GM21447 (cell line): ENCODE data around the gene CRTAC1.

Experiments
- ATAC-seq: cut with Tn5 transposase; IDR thresholded peaks from one replicate; pipeline ENCODE4 v1.9.1; 2021; ENCODE audit not compliant: unreplicated experiment

Gene CRTAC1

GRCh38 chr10:97974526-97975525, 55.6 kb downstream of the CRTAC1 start:
- no peak for ATAC-seq

GRCh38 chr10:97974100-97974499, 56.3 kb downstream of the CRTAC1 start:
- ATAC-seq, result no peak

- ATAC-seq, result no peak
Measured at GRCh38 chr10:97969538-97970079, 60.8 kb downstream of the CRTAC1 start.

GRCh38 chr10:97964748-97965147, 65.7 kb downstream of the CRTAC1 start:
- ATAC-seq, result no peak

- ATAC-seq, result no peak
Measured at GRCh38 chr10:97961945-97962344, 68.5 kb downstream of the CRTAC1 start.

- ATAC-seq, result no peak
Measured at GRCh38 chr10:97960269-97961056, 70.0 kb downstream of the CRTAC1 start.

- no peak for ATAC-seq
Measured at GRCh38 chr10:97949462-97949861, 81.0 kb downstream of the CRTAC1 start.

- ATAC-seq, result no peak
Measured at GRCh38 chr10:97948822-97949221, 81.6 kb downstream of the CRTAC1 start.

- ATAC-seq, result no peak
Measured at GRCh38 chr10:97944772-97945171, 85.6 kb downstream of the CRTAC1 start.

- ATAC-seq, result no peak
Measured at GRCh38 chr10:97943294-97943693, 87.1 kb downstream of the CRTAC1 start.

- ATAC-seq, result no peak
Measured at GRCh38 chr10:97940534-97940933, 89.9 kb downstream of the CRTAC1 start.

- ATAC-seq, result no peak
Measured at GRCh38 chr10:97939446-97939990, 90.9 kb downstream of the CRTAC1 start.

GRCh38 chr10:97937928-97938327, 92.5 kb downstream of the CRTAC1 start:
- no peak for ATAC-seq

- ATAC-seq, result no peak
Measured at GRCh38 chr10:97937054-97937453, 93.4 kb downstream of the CRTAC1 start.

GRCh38 chr10:97936126-97936525, 94.3 kb downstream of the CRTAC1 start:
- no peak for ATAC-seq

- no peak for ATAC-seq
Measured at GRCh38 chr10:97932932-97933530, 97.4 kb downstream of the CRTAC1 start.

GRCh38 chr10:97931041-97931440, 99.4 kb downstream of the CRTAC1 start:
- ATAC-seq, result no peak

- ATAC-seq, result no peak
Measured at GRCh38 chr10:97928897-97929296, 101.5 kb downstream of the CRTAC1 start.

GRCh38 chr10:97927622-97928021, 102.8 kb downstream of the CRTAC1 start:
- ATAC-seq, result no peak

- ATAC-seq, result no peak
Measured at GRCh38 chr10:97926055-97926454, 104.4 kb downstream of the CRTAC1 start.
